IMR-90 (cell line): Measurements from ENCODE around the gene LMBRD2. TPM values are rescaled to one million over a fixed set of nuclear protein-coding genes. Genes with fewer than 3 reads are reported as not detected.

Source experiments
- ATAC-seq: fragments of 200-7000 bp; cut with Tn5 transposase; 2 replicates; pipeline ENCODE4 v1.9.1; 2020; ENCODE audit warnings: low read depth, mild to moderate bottlenecking, moderate library complexity
- BruUV-seq: library from RNA; stranded (reverse); fragments of 400-500 nt; replicated peaks from 2 replicates; lab custom pipeline; 2021; lab: Mats Ljungman, UMichigan
- CTCF ChIA-PET: fragments of 300-600 bp; formaldehyde crosslinking; extraction: SDS; loops from one replicate; lab custom pipeline; 2021; ENCODE audit warnings: antibody characterized with exemption; lab: Yijun Ruan, JAX
- POLR2A ChIA-PET: fragments of 300-600 bp; sonication (Branson Sonifier 250); formaldehyde crosslinking; loops from one replicate; lab custom pipeline; 2022; ENCODE audit warnings: antibody characterized with exemption; ENCODE audit not compliant: unreplicated experiment; lab: Charles Lee
- DNase-seq: peaks from one replicate; pipeline ENCODE4 v3.0.0; 2013
- H2AFZ ChIP-seq: replicated peaks from 2 replicates; pipeline ENCODE3; 2013; ENCODE audit warnings: low read length, mild to moderate bottlenecking; ENCODE audit not compliant: poor library complexity
- H2AK5ac ChIP-seq: 2 replicates; pipeline ENCODE4 v1.6.1; 2013; ENCODE audit warnings: low read depth, low read length, inconsistent platforms
- H2AK9ac ChIP-seq: replicated peaks from 2 replicates; pipeline ENCODE3; 2013; ENCODE audit warnings: mild to moderate bottlenecking, low read depth, low read length, moderate library complexity; ENCODE audit not compliant: poor library complexity
- H2BK120ac ChIP-seq: 2 replicates; pipeline ENCODE4 v1.6.1; 2013; ENCODE audit warnings: low read depth, low read length, inconsistent platforms
- H2BK15ac ChIP-seq: 3 replicates; pipeline ENCODE4 v1.6.1; 2013; ENCODE audit warnings: low read depth, low read length, inconsistent platforms
- H2BK20ac ChIP-seq: 2 replicates; pipeline ENCODE4 v1.6.1; 2013; ENCODE audit warnings: low read depth, mild to moderate bottlenecking, inconsistent platforms, low read length, moderate library complexity
- H2BK5ac ChIP-seq: 2 replicates; pipeline ENCODE4 v1.6.1; 2013; ENCODE audit warnings: mild to moderate bottlenecking, low read depth, low read length, inconsistent platforms; ENCODE audit not compliant: poor library complexity, severe bottlenecking
- H3K14ac ChIP-seq: replicated peaks from 2 replicates; pipeline ENCODE4 v1.6.1; 2013; ENCODE audit warnings: low read depth, low read length, inconsistent platforms
- H3K18ac ChIP-seq: 2 replicates; pipeline ENCODE4 v1.6.1; 2013; ENCODE audit warnings: low read depth, low read length, control low read depth
- H3K23ac ChIP-seq: 2 replicates; pipeline ENCODE4 v1.6.1; 2013; ENCODE audit warnings: low read depth, low read length, inconsistent platforms
- H3K27ac ChIP-seq: 2 replicates; pipeline ENCODE4 v1.5.1; 2013; ENCODE audit warnings: mild to moderate bottlenecking, control low read depth, low read length; ENCODE audit not compliant: insufficient read depth
- H3K27me3 ChIP-seq: 2 replicates; pipeline ENCODE4 v1.6.1; 2013; ENCODE audit warnings: low read length; ENCODE audit not compliant: control insufficient read depth, insufficient read depth
- H3K36me3 ChIP-seq: 2 replicates; pipeline ENCODE4 v1.6.1; 2013; ENCODE audit warnings: low read length, mixed read lengths; ENCODE audit not compliant: control insufficient read depth, insufficient read depth
- H3K4ac ChIP-seq: 2 replicates; pipeline ENCODE4 v1.6.1; 2013; ENCODE audit warnings: low read depth, low read length, inconsistent platforms
- H3K4me1 ChIP-seq: 2 replicates; pipeline ENCODE4 v1.6.1; 2013; ENCODE audit warnings: low read length, mixed read lengths; ENCODE audit not compliant: control insufficient read depth, insufficient read depth
- H3K4me2 ChIP-seq: 2 replicates; pipeline ENCODE4 v1.6.1; 2013; ENCODE audit warnings: low read depth, mild to moderate bottlenecking, control low read depth, low read length, moderate library complexity
- H3K4me3 ChIP-seq: 2 replicates; pipeline ENCODE4 v1.5.1; 2013; ENCODE audit warnings: low read depth, mild to moderate bottlenecking, control low read depth, low read length, moderate library complexity; ENCODE audit not compliant: insufficient read depth
- H3K56ac ChIP-seq: 2 replicates; pipeline ENCODE4 v1.6.1; 2013; ENCODE audit warnings: low read length, inconsistent platforms; ENCODE audit not compliant: insufficient read depth; ENCODE audit errors: extremely low read depth
- H3K79me1 ChIP-seq, 2 experiments: 2 replicates each; pipeline ENCODE4 v1.6.1; 2013; ENCODE audit warnings: low read length in 2 of 2, inconsistent platforms in 1 of 2, low read depth in 1 of 2
- H3K9ac ChIP-seq: 2 replicates; pipeline ENCODE4 v1.6.1; 2013; ENCODE audit warnings: low read depth, low read length, control low read depth
- H3K9me1 ChIP-seq: 2 replicates; pipeline ENCODE4 v1.6.1; 2013; ENCODE audit warnings: low read length, inconsistent platforms; ENCODE audit not compliant: insufficient read depth
- H3K9me3 ChIP-seq: 2 replicates; pipeline ENCODE4 v1.6.1; 2013; ENCODE audit warnings: low read length; ENCODE audit not compliant: control insufficient read depth, insufficient read depth
- H4K20me1 ChIP-seq: 2 replicates; pipeline ENCODE4 v1.6.1; 2013; ENCODE audit warnings: low read length, inconsistent platforms; ENCODE audit not compliant: insufficient read depth
- H4K5ac ChIP-seq: 2 replicates; pipeline ENCODE4 v1.6.1; 2013; ENCODE audit warnings: mild to moderate bottlenecking, low read depth, low read length, control low read depth
- H4K8ac ChIP-seq, 2 experiments: 2 replicates each; pipeline ENCODE4 v1.6.1; 2013; ENCODE audit warnings: low read depth in 2 of 2, low read length in 2 of 2, control low read depth in 1 of 2, inconsistent platforms in 1 of 2
- H4K91ac ChIP-seq: 2 replicates; pipeline ENCODE4 v1.6.1; 2013; ENCODE audit warnings: low read depth, low read length, inconsistent platforms; ENCODE audit not compliant: insufficient read depth
- BHLHE40 ChIP-seq: fragments of 150-350 bp; IDR thresholded peaks from 2 replicates; pipeline ENCODE4 v1.6.1; 2016; ENCODE audit warnings: mild to moderate bottlenecking, low read depth, low read length
- CEBPB ChIP-seq: IDR thresholded peaks from 2 replicates; pipeline ENCODE4 v1.6.1; 2012; ENCODE audit warnings: low read depth, low read length, improper control_type of control experiment
- CHD1 ChIP-seq: IDR thresholded peaks from 2 replicates; pipeline ENCODE4 v1.6.1; 2012; ENCODE audit warnings: low read depth, low read length, improper control_type of control experiment
- CTCF ChIP-seq: conservative IDR thresholded peaks from 2 replicates; pipeline ENCODE4 v1.5.1; 2012; ENCODE audit warnings: mild to moderate bottlenecking, low read depth, low read length, improper control_type of control experiment
- FOS ChIP-seq: fragments of 150-350 bp; IDR thresholded peaks from 2 replicates; pipeline ENCODE4 v1.6.1; 2016; ENCODE audit warnings: low read depth, low read length
- MAFK ChIP-seq: IDR thresholded peaks from 2 replicates; pipeline ENCODE4 v1.6.1; 2012; ENCODE audit warnings: low read depth, low read length, improper control_type of control experiment
- MAZ ChIP-seq: IDR thresholded peaks from 2 replicates; pipeline ENCODE4 v1.6.1; 2012; ENCODE audit warnings: low read depth, mild to moderate bottlenecking, low read length, improper control_type of control experiment, moderate library complexity, borderline replicate concordance
- NFE2L2 ChIP-seq: fragments of 150-350 bp; IDR thresholded peaks from 2 replicates; pipeline ENCODE4 v1.6.1; 2016; ENCODE audit warnings: low read depth, mild to moderate bottlenecking, low read length
- POLR2A ChIP-seq: IDR thresholded peaks from 2 replicates; pipeline ENCODE4 v1.6.1; 2012; ENCODE audit warnings: mild to moderate bottlenecking, low read depth, low read length
- RAD21 ChIP-seq: IDR thresholded peaks from 2 replicates; pipeline ENCODE4 v1.6.1; 2012; ENCODE audit warnings: low read length, improper control_type of control experiment
- RCOR1 ChIP-seq: IDR thresholded peaks from 2 replicates; pipeline ENCODE4 v1.6.1; 2012; ENCODE audit warnings: mild to moderate bottlenecking, low read length, improper control_type of control experiment; ENCODE audit not compliant: insufficient replicate concordance
- RFX5 ChIP-seq: IDR thresholded peaks from 2 replicates; pipeline ENCODE4 v1.8.0; 2012; ENCODE audit warnings: low read depth, mild to moderate bottlenecking, low read length, moderate library complexity
- USF2 ChIP-seq: fragments of 150-350 bp; IDR thresholded peaks from 2 replicates; pipeline ENCODE4 v1.6.1; 2017; ENCODE audit warnings: mild to moderate bottlenecking, antibody characterized with exemption, low read length, low read depth
- WGBS, 2 experiments: methylation state at CpG; one replicate each; pipeline versions ENCODE4 v1.1.5 to v1.1.7; 2013; ENCODE audit warnings: missing lambda C conversion rate in 2 of 2; ENCODE audit not compliant: insufficient read length in 1 of 2; ENCODE audit errors: extremely low coverage in 2 of 2; 5-methylcytosine and 5-hydroxymethylcytosine counted together
- dilution Hi-C: fragments of 300-500 bp; cut with HindIII; formaldehyde crosslinking; loops from one replicate; pipeline ENCODE4 v1.14.3; 2018; ENCODE audit warnings: low sequenced_read_pairs; ENCODE audit not compliant: unreplicated experiment
- in situ Hi-C: fragments of 300-500 bp; cut with MboI; formaldehyde crosslinking; loops from 3 replicates; pipeline ENCODE4 v1.14.3; 2019; ENCODE audit warnings: low sequenced_read_pairs, inconsistent platforms, mixed read lengths
- intact Hi-C: fragments of 100-400 bp; cut with micrococcal nuclease; formaldehyde crosslinking; loops from 2 replicates; pipeline ENCODE4 v1.10.0; 2022
- polyA plus RNA-seq, 3 experiments: library from polyadenylated mRNA; depleted of rRNA; stranded (reverse); fragments of >200 nt; gene quantifications; 2 replicates each; pipeline ENCODE4 v1.2.3, GENCODE V29; 2012; ENCODE audit warnings: low replicate concordance in 1 of 3
- total RNA-seq: library from RNA; depleted of rRNA; stranded (reverse); fragments of >200 nt; gene quantifications from 2 replicates; pipeline ENCODE4 v1.2.3, GENCODE V29; 2012

Gene LMBRD2
- total and polyA plus RNA-seq, 2 of the 4 experiments (the other 2 are of a cell fraction): 1.8 to 5.2 TPM

- Histone ChIP-seq H3K56ac (no peak overlapping the region), H3K36me3 (no peaks in the 10 kb centered on the region), H3K9ac (no peak overlapping the region), H3K4me3 (no peak overlapping the region), H3K4ac (no peak overlapping the region), H3K27ac (no peak overlapping the region), H3K9me3 (no peaks in the 10 kb centered on the region), H2AFZ (no peak overlapping the region), H2AK5ac (no peak overlapping the region), H3K14ac (no peak overlapping the region), H2AK9ac (no peak overlapping the region), H4K5ac (no peak overlapping the region), H4K91ac (no peak overlapping the region), H3K4me1 (no peaks in the 10 kb centered on the region), H3K27me3 (no peaks in the 10 kb centered on the region), H2BK120ac (no peak overlapping the region), H2BK5ac (no peak overlapping the region), H3K23ac (no peak overlapping the region), H2BK15ac (no peak overlapping the region), H4K20me1 (no peaks in the 10 kb centered on the region), H4K8ac (no peak overlapping the region), H3K4me2 (no peak overlapping the region), H3K79me1 (no peaks in the 10 kb centered on the region), H3K18ac (no peak overlapping the region), H2BK20ac (no peak overlapping the region), H3K9me1 (no peaks in the 10 kb centered on the region)
- ChIA-PET CTCF (no interaction called here), POLR2A (no interaction called here)
- DNase-seq (no peak), ATAC-seq (no peak)
- dilution Hi-C loops: no loop called here
- no TSS peak for BruUV-seq
- no CpG with 5 or more reads among the region's 1 CpG for WGBS, 2 experiments
- no peak for TF ChIP-seq CHD1
- TF ChIP-seq RCOR1: no peak
- TF ChIP-seq NFE2L2: no peak
- TF ChIP-seq MAZ: no peak
- no peak for TF ChIP-seq RFX5
- no peak for TF ChIP-seq USF2
- TF ChIP-seq CTCF: no peak
- TF ChIP-seq RAD21: no peak
- TF ChIP-seq BHLHE40: no peak
- no peak for TF ChIP-seq POLR2A
- TF ChIP-seq CEBPB: no peak
- no peak for TF ChIP-seq MAFK
- no peak for TF ChIP-seq FOS
- in situ Hi-C loops: no loop called here
- intact Hi-C loops: no loop called here
Observed at GRCh38 chr5:36128795-36129194, 22.9 kb downstream of the LMBRD2 start.
